ENCODE results near the gene SF3A1. TPM values are rescaled to one million over a fixed set of nuclear protein-coding genes. Genes with fewer than 3 reads are reported as not detected.

SF3A1 gene
- total and polyA plus RNA-seq, 2 donors (not counting 1 experiment from before 2014, with no cell fraction given), result 17.0 to 22.9 TPM

DNA sequence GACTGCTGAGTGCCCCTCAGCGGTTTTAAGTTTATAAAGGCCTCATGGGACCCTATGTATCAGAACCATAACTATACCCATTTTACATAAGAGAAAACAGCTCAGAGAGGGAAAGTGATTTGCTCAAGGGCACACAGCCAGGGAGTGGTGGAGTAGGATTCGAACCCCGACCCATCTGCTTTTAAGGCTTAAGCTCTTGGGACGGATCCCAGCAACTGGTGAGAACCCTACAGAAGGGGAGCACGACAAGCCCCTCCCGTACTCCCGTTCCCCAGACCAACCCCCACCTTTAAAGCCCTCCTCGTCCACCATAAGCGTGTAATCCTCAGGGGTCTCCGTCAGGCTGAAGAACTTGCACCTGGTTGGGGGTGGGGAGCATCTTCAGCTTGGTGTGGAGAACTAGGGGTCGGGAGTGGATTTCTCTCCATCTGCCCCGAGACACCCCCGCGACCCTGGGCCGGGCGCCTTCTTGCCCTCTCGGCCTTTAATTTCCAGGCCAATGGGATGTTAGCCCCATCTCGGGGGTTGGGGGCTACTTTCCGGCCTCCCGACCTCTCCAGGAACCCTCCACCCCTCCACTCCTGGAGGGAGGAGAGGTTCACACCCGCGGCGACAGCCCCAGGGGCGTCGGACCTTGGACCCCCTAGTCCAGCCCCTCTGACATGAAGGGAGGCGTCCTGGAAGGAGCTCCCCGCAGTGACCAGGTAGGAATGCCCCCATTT lies 68.1 kb downstream of the SF3A1 start:
- H3K9me3 ChIP-seq (ENCODE audit: control insufficient read depth, insufficient read depth, low read depth, low read length), result no peaks in the 10 kb centered on the region
- H3K79me2 ChIP-seq (ENCODE audit: control insufficient read depth, insufficient read depth, low read length), result no peaks in the 10 kb centered on the region
- no peak overlapping the region for H2AFZ ChIP-seq (ENCODE audit: low read length)
- H3K27ac ChIP-seq (ENCODE audit: insufficient read depth, low read length), result peak overlapping the region; percentile 46
- peak overlapping the region; percentile 62 to 82 (median 70) for H3K4me3 ChIP-seq (replicated peaks in 1 of 4; ENCODE audit: control extremely low read depth in 1 of 4, insufficient read depth in 1 of 4, low read depth in 3 of 4, low read length in 4 of 4)
- TF ChIP-seq, protein P1, sequence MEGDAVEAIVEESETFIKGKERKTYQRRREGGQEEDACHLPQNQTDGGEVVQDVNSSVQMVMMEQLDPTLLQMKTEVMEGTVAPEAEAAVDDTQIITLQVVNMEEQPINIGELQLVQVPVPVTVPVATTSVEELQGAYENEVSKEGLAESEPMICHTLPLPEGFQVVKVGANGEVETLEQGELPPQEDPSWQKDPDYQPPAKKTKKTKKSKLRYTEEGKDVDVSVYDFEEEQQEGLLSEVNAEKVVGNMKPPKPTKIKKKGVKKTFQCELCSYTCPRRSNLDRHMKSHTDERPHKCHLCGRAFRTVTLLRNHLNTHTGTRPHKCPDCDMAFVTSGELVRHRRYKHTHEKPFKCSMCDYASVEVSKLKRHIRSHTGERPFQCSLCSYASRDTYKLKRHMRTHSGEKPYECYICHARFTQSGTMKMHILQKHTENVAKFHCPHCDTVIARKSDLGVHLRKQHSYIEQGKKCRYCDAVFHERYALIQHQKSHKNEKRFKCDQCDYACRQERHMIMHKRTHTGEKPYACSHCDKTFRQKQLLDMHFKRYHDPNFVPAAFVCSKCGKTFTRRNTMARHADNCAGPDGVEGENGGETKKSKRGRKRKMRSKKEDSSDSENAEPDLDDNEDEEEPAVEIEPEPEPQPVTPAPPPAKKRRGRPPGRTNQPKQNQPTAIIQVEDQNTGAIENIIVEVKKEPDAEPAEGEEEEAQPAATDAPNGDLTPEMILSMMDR (conservative IDR thresholded peaks at IDR 0.05 in 1 of 2, IDR thresholded peaks at IDR 0.05 in 1 of 2; ENCODE audit: low read depth in 1 of 2, low read length in 2 of 2), result no peak
- peak overlapping the region; percentile 89 for H3K4me2 ChIP-seq (ENCODE audit: extremely low read depth, insufficient read depth, low read length)
- peak overlapping the region; percentile 65 for H3K9ac ChIP-seq (ENCODE audit: insufficient read depth, low read length)
- no peaks in the 10 kb centered on the region for H3K27me3 ChIP-seq (ENCODE audit: control insufficient read depth, insufficient read depth, low read length)
- H4K20me1 ChIP-seq (ENCODE audit: control insufficient read depth, extremely low read depth, insufficient read depth, low read length), result no peaks in the 10 kb centered on the region
- H3K4me1 ChIP-seq (ENCODE audit: control insufficient read depth, extremely low read depth, insufficient read depth, low read length), result peaks cover 15% of the 10 kb centered on the region
- peaks cover 4% of the 10 kb centered on the region for H3K36me3 ChIP-seq (ENCODE audit: control insufficient read depth, insufficient read depth, low read length)
- no peak for DNase-seq (ENCODE audit: low read depth in 2 of 2)

DNA sequence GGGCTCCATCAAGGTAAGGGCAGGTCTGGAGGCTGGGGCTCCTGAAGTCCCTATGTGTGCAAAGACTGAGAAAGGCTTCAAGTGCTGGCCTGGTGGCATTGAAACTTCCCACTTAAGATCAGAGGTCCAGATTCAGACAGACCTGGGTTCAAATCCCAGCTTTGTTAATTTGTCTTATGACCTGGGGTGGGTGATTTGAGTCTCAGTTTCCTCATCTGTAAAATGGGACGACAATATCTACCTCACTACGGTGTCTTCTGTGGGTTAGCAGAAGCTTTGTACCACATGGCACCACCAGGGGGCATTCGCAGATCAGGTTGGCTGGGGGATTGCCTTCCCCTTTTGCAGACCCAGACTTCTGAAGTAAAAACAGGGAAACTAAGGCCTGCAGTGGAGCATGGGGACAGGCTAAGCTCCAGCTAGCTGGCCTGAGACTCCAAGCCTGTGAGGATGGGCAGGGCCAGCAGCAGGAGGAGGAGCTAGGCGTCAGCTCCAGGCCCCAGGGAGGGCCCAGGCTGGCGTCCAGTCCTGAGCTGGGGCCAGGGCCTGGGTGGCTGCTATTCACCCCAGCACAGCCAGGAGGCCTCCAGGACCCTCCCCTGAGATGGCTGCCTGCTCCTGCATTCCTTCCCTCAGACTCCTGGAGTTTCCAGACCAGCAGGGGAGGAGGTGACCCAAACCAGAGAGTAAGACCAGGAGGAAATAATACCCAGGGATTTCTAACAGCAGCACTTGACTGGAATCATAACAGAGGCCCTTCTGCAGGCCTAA lies 68.9 kb downstream of the SF3A1 start:
- Histone ChIP-seq H3K27ac (ENCODE audit: insufficient read depth, low read length) (no peak overlapping the region), H3K4me3 (replicated peaks in 1 of 4; ENCODE audit: control extremely low read depth in 1 of 4, insufficient read depth in 1 of 4, low read depth in 3 of 4, low read length in 4 of 4) (peak overlapping the region in 2 of 4 experiments; percentile 76 to 82), H3K36me3 (ENCODE audit: control insufficient read depth, insufficient read depth, low read length) (peaks cover 2% of the 10 kb centered on the region), H3K9ac (ENCODE audit: insufficient read depth, low read length) (no peak overlapping the region), H4K20me1 (ENCODE audit: control insufficient read depth, extremely low read depth, insufficient read depth, low read length) (no peaks in the 10 kb centered on the region), H3K9me3 (ENCODE audit: control insufficient read depth, insufficient read depth, low read depth, low read length) (no peaks in the 10 kb centered on the region), H3K27me3 (ENCODE audit: control insufficient read depth, insufficient read depth, low read length) (no peaks in the 10 kb centered on the region), H3K4me1 (ENCODE audit: control insufficient read depth, extremely low read depth, insufficient read depth, low read length) (peaks cover 15% of the 10 kb centered on the region), H3K4me2 (ENCODE audit: extremely low read depth, insufficient read depth, low read length) (no peak overlapping the region), H3K79me2 (ENCODE audit: control insufficient read depth, insufficient read depth, low read length) (no peaks in the 10 kb centered on the region), H2AFZ (ENCODE audit: low read length) (no peak overlapping the region)
- peak; percentile 90 for DNase-seq (ENCODE audit: low read depth in 2 of 2)
- no peak for TF ChIP-seq EZH2 (IDR thresholded peaks at IDR 0.05; ENCODE audit: low read length, missing control alignments)
- TF ChIP-seq, protein P1 (conservative IDR thresholded peaks at IDR 0.05 in 1 of 2, IDR thresholded peaks at IDR 0.05 in 1 of 2; ENCODE audit: low read depth in 1 of 2, low read length in 2 of 2), result peak; percentile 53 to 54

DNA sequence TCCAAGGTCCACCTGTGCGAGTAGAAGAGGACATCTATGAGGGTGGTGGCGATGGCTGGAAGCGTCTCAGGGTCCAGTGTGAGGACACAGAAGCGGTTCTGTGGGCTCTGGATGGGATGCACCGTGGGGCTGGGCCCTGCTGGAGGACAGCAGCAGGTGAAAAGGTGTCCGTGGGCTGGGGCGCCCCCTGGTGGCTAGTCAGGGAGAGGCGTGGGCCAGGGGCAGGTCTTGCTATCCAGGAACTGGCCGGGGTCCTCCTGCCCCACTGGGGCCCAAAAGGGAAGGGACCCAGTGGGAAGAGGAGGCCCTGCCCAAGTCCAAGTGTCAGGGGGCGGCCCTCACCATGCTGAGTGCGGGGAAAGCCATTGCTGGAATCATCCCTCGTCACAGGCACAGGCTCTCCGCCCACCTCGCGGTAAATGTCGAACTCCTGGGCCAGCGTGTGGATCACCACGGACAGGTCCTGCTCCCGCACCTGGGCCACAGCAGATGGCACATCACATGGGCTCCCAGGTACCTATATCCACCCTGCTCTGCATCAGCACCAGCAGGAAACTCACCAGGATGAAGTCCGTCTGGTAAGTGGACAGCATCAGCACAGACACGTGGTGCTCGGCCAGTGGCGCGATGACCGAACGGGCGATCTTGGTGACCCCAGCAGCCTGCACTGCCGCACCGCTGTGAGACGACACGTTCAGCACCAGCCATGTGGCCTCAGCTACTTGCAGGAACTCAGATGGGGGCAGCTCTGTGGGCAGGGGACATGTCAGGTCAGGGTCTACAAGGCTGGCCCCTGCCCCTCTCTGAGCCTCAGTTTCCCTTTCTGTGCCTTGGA lies 69.7 kb downstream of the SF3A1 start:
- Histone ChIP-seq H3K27ac (ENCODE audit: insufficient read depth, low read length) (no peak overlapping the region), H4K20me1 (ENCODE audit: control insufficient read depth, extremely low read depth, insufficient read depth, low read length) (no peaks in the 10 kb centered on the region), H3K9me3 (ENCODE audit: control insufficient read depth, insufficient read depth, low read depth, low read length) (no peaks in the 10 kb centered on the region), H3K4me1 (ENCODE audit: control insufficient read depth, extremely low read depth, insufficient read depth, low read length) (peaks cover 15% of the 10 kb centered on the region), H3K9ac (ENCODE audit: insufficient read depth, low read length) (no peak overlapping the region), H3K27me3 (ENCODE audit: control insufficient read depth, insufficient read depth, low read length) (no peaks in the 10 kb centered on the region), H3K36me3 (ENCODE audit: control insufficient read depth, insufficient read depth, low read length) (no peaks in the 10 kb centered on the region), H3K4me2 (ENCODE audit: extremely low read depth, insufficient read depth, low read length) (no peak overlapping the region), H3K4me3 (replicated peaks in 1 of 4; ENCODE audit: control extremely low read depth in 1 of 4, insufficient read depth in 1 of 4, low read depth in 3 of 4, low read length in 4 of 4) (no peak overlapping the region), H3K79me2 (ENCODE audit: control insufficient read depth, insufficient read depth, low read length) (no peaks in the 10 kb centered on the region), H2AFZ (ENCODE audit: low read length) (no peak overlapping the region)
- DNase-seq (ENCODE audit: low read depth in 2 of 2), result peak; percentile 29 to 38
- TF ChIP-seq, protein P1 (conservative IDR thresholded peaks at IDR 0.05 in 1 of 2, IDR thresholded peaks at IDR 0.05 in 1 of 2; ENCODE audit: low read depth in 1 of 2, low read length in 2 of 2), result peak; percentile 62 to 73
- no peak for TF ChIP-seq EZH2 (IDR thresholded peaks at IDR 0.05; ENCODE audit: low read length, missing control alignments)

Data from fibroblast of lung (primary cell).